ENCODE measurements around the gene PCDHGB1. TPM values are rescaled to one million over a fixed set of nuclear protein-coding genes. Genes with fewer than 3 reads are reported as not detected.
"Not testable (repeated sequence)": the region's sequence is repeated elsewhere in the genome, so short reads cannot be mapped to it uniquely, and the experiment has no call there.

The PCDHGB1 gene
- total and polyA plus RNA-seq, 2 donors, result 0.47 to 5.7 TPM

DNA sequence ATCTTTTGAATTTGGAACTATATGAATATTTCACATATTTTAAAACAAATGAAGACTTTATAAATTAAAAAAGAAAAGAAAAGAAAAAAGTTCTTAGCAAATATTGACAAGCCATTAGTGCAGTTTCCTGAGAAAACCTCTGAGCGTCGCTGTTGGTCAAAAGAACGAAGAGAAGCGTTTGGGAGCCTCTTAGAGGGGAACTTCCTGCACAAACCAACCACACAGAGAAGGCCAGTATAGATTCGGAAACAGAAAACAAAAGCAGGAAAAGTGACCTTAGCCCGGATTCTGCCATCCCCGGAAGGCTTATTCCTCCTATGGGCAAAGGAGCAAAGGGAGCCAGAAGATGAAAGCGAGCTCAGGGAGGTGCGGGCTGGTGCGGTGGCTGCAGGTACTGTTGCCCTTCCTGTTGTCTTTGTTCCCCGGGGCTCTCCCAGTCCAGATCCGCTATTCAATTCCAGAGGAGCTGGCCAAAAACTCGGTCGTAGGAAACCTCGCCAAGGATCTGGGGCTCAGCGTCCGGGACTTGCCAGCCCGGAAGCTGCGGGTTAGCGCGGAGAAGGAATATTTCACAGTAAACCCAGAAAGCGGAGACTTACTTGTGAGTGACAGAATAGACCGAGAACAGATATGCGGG is 10.0 kb downstream of the PCDHGB1 start, which contains the start of gene PCDHGB2:
TSS of gene PCDHGB2 (plus strand) at position 205 of the 637 bp plus-strand sequence. CDS start at position 347, 142 bp downstream.
- peak within 1 kb of the TSS; percentile 1 for H3K4me3 ChIP-seq (ENCODE audit: low read depth, low read length)
- WGBS, result 19% methylated on average over 24 of the region's 24 CpGs
- DNase-seq (ENCODE audit: extremely low spot score), result no peak
- H3K4me1 ChIP-seq (ENCODE audit: insufficient read depth), result no peaks in the 10 kb centered on the region
- H3K27ac ChIP-seq (ENCODE audit: low read depth), result no peak within 1 kb of the TSS
- H3K36me3 ChIP-seq (ENCODE audit: insufficient read depth), result no peaks in the 10 kb centered on the region

DNA sequence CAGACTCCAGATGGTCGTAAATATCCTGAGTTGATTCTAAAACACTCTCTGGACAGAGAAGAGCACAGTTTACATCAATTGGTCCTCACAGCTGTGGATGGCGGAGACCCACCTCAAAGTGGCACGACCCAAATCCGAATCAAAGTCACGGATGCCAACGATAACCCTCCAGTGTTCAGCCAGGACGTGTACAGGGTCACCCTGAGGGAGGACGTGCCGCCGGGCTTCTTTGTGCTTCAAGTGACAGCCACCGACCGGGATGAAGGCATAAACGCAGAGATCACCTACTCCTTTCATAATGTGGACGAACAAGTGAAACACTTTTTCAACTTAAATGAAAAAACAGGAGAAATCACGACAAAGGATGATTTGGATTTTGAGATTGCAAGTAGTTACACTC is 10.8 kb downstream of the PCDHGB1 start:
- no peaks in the 10 kb centered on the region for H3K36me3 ChIP-seq (ENCODE audit: insufficient read depth)
- no peak overlapping the region for H3K4me3 ChIP-seq (ENCODE audit: low read depth, low read length)
- H3K4me1 ChIP-seq (ENCODE audit: insufficient read depth), result no peaks in the 10 kb centered on the region
- no peak overlapping the region for H3K27ac ChIP-seq (ENCODE audit: low read depth)
- WGBS, result 32% methylated on average over 15 of the region's 15 CpGs
- DNase-seq (ENCODE audit: extremely low spot score), result no peak

DNA sequence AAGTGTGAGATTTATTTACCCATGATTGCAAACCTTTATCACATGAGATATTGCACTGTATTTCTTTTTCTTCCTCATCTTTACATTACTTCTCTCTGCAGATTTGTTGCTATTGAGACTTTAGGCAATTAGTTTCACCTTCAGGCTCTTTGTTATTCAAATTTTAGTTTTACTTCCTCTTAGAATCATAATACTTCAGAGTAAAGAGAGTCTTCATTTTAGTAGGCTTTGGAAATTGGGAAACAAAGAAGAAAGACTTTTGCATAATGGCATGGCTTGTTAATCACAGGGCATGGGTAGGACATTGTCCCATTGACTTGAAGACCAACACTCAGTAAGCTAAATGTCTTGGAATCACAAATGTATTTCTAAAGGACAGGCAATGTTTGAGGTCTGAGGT is 12.8 kb downstream of the PCDHGB1 start:
- no peak overlapping the region for H3K27ac ChIP-seq (ENCODE audit: low read depth)
- no peaks in the 10 kb centered on the region for H3K4me1 ChIP-seq (ENCODE audit: insufficient read depth)
- H3K4me3 ChIP-seq (ENCODE audit: low read depth, low read length), result no peak overlapping the region
- H3K36me3 ChIP-seq (ENCODE audit: insufficient read depth), result no peaks in the 10 kb centered on the region
- DNase-seq (ENCODE audit: extremely low spot score), result no peak

DNA sequence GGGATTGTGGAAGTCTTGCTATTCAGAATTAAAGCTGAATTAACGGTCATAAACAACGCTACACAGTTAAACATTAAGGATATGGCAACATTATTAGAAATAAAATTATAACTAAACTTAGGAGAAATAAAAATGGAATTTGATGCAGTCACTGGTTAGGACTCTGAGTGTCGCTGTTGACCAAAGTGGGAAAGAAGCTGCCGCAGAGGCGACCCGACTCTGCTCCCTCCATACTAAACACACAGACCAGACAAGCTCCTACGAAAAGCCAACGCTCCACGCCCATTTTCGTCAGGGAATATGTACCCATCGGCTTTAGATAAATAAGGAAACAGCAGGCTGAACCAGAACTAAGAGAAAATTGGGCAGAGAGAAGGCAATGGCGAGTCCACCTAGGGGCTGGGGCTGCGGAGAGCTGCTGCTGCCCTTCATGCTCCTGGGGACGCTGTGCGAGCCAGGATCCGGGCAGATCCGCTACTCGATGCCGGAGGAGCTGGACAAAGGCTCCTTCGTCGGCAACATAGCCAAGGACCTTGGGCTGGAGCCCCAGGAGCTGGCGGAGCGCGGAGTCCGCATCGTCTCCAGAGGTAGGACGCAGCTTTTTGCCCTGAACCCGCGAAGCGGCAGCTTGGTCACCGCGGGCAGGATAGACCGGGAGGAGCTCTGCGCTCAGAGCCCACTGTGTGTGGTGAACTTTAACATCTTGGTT is 14.2 kb downstream of the PCDHGB1 start, which contains the start of gene PCDHGA5:
TSS of gene PCDHGA5 (plus strand) at position 211 of the 709 bp plus-strand sequence. CDS start at position 380, 169 bp downstream.
- H3K4me3 ChIP-seq (ENCODE audit: low read depth, low read length), result peak within 1 kb of the TSS; percentile 2
- H3K27ac ChIP-seq (ENCODE audit: low read depth), result no peak within 1 kb of the TSS
- no peaks in the 10 kb centered on the region for H3K4me1 ChIP-seq (ENCODE audit: insufficient read depth)
- no peak for DNase-seq (ENCODE audit: extremely low spot score)
- WGBS, result 15% methylated on average over 34 of the region's 34 CpGs
- no peaks in the 10 kb centered on the region for H3K36me3 ChIP-seq (ENCODE audit: insufficient read depth)

DNA sequence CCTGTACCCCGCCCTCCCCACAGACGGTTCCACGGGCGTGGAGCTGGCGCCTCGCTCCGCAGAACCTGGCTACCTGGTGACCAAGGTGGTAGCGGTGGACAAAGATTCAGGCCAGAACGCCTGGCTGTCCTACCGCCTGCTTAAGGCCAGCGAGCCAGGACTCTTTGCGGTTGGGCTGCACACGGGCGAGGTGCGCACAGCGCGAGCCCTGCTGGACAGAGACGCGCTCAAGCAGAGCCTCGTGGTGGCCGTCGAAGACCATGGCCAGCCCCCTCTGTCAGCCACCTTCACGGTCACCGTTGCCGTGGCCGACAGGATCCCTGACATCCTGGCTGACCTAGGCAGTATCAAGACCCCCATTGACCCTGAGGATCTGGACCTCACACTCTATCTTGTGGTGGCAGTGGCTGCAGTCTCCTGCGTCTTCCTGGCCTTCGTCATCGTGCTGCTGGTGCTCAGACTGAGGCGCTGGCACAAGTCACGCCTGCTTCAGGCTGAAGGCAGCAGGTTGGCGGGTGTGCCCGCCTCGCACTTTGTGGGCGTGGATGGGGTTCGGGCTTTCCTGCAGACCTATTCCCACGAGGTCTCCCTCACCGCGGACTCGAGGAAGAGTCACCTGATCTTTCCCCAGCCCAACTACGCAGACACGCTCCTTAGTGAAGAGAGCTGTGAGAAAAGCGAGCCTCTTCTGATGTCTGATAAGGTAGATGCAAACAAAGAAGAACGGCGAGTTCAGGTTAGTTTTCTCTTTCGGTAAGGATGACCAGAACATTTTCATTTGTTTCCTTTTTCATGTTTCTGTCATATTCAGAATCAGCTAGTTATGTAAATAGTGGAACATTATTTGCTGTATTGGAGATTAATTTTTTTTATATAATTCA is 16.4 kb downstream of the PCDHGB1 start:
- Histone ChIP-seq H3K27ac (ENCODE audit: low read depth) (no peak overlapping the region), H3K36me3 (ENCODE audit: insufficient read depth) (no peaks in the 10 kb centered on the region), H3K4me1 (ENCODE audit: insufficient read depth) (no peaks in the 10 kb centered on the region), H3K4me3 (ENCODE audit: low read depth, low read length) (no peak overlapping the region)
- no peak for DNase-seq (ENCODE audit: extremely low spot score)
- 35% methylated on average over 46 of the region's 46 CpGs for WGBS

DNA sequence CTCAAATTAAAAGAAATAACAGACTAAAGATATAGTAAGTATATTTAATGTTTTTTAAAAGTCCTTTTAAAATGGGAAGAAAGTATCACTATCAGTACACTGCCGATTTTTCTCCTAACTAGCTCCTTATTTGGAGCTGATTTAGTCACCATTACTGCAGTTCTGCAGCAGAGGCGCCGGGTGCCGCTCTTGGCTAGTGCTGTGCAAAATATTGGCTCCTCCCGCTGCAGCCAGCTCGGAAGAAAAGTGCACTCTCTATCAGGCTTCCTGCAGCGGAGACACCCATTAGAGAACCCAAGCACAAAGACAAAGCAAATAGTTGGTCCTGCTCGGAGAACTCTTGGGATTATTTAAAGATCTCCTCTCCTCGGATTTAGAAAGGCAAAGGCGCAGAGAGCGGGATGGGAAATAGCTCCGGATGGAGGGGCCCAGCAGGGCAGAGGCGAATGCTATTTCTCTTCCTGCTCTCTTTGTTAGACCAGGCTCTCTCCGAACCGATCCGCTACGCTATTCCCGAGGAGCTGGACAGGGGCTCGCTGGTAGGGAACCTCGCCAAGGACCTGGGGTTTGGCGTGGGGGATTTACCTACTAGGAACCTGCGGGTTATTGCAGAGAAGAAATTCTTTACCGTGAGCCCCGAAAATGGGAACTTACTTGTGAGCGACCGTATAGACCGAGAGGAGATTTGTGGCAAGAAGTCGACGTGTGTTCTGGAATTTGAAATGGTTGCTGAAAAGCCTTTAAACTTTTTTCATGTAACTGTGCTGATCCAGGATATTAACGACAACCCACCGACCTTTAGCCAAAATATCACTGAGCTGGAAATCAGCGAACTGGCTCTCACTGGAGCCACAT is 20.3 kb downstream of the PCDHGB1 start, which contains the start of gene PCDHGB3:
TSS of gene PCDHGB3 (plus strand) at position 249 of the 855 bp plus-strand sequence. CDS start at position 402, 153 bp downstream.
- H3K4me3 ChIP-seq (ENCODE audit: low read depth, low read length), result no peak within 1 kb of the TSS
- H3K27ac ChIP-seq (ENCODE audit: low read depth), result no peak within 1 kb of the TSS
- no peaks in the 10 kb centered on the region for H3K4me1 ChIP-seq (ENCODE audit: insufficient read depth)
- no peak for DNase-seq (ENCODE audit: extremely low spot score)
- 17% methylated on average over 32 of the region's 32 CpGs for WGBS
- no peaks in the 10 kb centered on the region for H3K36me3 ChIP-seq (ENCODE audit: insufficient read depth)

DNA sequence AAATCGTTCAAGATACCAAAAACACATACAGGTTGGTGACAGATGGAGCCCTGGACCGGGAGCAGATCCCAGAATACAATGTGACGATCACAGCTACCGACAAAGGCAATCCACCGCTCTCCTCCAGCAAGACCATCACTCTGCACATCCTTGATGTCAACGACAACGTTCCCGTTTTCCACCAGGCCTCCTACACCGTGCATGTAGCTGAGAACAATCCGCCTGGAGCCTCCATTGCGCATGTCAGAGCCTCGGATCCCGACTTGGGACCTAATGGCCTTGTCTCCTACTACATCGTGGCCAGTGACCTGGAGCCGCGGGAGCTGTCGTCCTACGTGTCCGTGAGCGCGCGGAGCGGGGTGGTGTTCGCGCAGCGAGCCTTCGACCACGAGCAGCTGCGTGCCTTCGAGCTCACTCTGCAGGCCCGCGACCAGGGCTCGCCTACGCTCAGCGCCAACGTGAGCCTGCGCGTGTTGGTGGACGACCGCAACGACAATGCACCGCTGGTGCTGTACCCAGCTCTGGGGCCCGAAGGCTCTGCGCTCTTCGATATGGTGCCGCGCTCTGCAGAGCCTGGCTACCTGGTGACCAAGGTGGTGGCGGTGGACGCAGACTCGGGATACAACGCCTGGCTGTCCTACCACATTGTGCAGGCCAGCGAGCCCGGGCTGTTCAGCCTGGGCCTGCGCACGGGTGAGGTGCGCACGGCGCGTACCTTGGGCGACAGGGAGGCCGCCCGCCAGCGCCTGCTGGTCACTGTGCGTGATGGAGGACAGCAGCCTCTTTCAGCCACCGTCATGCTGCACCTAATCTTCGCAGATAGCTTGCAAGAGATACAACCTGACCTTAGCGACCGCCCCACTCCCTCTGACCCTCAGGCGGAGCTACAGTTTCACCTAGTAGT is 21.9 kb downstream of the PCDHGB1 start:
- Histone ChIP-seq H3K4me1 (ENCODE audit: insufficient read depth) (no peaks in the 10 kb centered on the region), H3K4me3 (ENCODE audit: low read depth, low read length) (no peak overlapping the region), H3K36me3 (ENCODE audit: insufficient read depth) (no peaks in the 10 kb centered on the region), H3K27ac (ENCODE audit: low read depth) (no peak overlapping the region)
- no peak for DNase-seq (ENCODE audit: extremely low spot score)
- WGBS, result 32% methylated on average over 69 of the region's 69 CpGs

DNA sequence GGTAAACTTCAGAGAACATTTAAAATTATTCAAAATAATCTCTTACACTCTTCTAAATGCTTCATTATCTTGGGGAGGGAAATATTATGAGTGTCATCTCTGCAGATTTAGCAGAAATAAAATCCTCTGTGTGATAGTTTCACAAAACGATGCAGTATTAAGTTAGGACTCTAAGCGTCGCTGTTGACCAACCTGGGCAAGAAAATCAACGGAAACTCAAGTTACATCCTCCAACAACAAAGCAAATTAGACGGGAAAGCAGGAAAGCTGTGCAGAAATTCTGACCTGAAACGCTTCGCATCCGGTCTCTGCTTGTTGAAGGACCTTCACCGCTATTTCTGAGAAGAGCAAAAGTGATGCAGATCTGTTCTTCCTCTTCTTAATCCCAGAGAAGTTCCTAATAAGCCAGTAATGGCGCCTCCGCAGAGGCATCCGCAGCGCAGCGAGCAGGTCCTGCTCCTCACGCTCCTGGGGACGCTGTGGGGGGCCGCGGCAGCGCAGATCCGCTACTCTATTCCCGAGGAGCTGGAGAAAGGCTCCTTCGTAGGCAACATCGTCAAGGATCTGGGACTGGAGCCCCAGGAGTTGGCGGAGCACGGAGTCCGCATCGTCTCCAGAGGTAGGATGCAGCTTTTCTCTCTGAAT is 23.9 kb downstream of the PCDHGB1 start, which contains the start of gene PCDHGA6:
TSS of gene PCDHGA6 (plus strand) at position 219 of the 645 bp plus-strand sequence. CDS start at position 412, 193 bp downstream.
- Histone ChIP-seq H3K4me3 (ENCODE audit: low read depth, low read length) (no peak within 1 kb of the TSS), H3K27ac (ENCODE audit: low read depth) (no peak within 1 kb of the TSS), H3K36me3 (ENCODE audit: insufficient read depth) (peaks cover 1% of the 10 kb centered on the region), H3K4me1 (ENCODE audit: insufficient read depth) (no peaks in the 10 kb centered on the region)
- 11% methylated on average over 27 of the region's 27 CpGs for whole genome bisulfite sequencing
- no peak for DNase-seq (ENCODE audit: extremely low spot score)

DNA sequence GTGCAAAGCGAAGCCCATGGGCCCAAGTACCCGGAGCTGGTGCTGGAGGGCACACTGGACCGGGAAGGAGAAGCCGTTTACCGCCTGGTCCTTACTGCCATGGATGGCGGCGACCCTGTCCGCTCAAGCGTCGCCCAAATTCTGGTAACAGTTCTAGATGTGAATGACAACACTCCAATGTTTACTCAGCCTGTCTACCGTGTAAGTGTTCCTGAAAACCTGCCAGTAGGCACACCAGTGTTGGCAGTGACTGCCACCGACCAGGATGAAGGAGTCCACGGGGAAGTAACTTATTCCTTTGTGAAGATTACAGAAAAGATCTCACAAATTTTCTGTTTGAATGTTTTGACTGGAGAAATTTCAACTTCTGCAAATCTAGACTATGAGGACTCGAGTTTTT is 24.7 kb downstream of the PCDHGB1 start:
- Histone ChIP-seq H3K36me3 (ENCODE audit: insufficient read depth) (peaks cover 1% of the 10 kb centered on the region), H3K4me3 (ENCODE audit: low read depth, low read length) (no peak overlapping the region), H3K27ac (ENCODE audit: low read depth) (no peak overlapping the region), H3K4me1 (ENCODE audit: insufficient read depth) (no peaks in the 10 kb centered on the region)
- 59% methylated on average over 14 of the region's 14 CpGs for WGBS
- no peak for DNase-seq (ENCODE audit: extremely low spot score)

DNA sequence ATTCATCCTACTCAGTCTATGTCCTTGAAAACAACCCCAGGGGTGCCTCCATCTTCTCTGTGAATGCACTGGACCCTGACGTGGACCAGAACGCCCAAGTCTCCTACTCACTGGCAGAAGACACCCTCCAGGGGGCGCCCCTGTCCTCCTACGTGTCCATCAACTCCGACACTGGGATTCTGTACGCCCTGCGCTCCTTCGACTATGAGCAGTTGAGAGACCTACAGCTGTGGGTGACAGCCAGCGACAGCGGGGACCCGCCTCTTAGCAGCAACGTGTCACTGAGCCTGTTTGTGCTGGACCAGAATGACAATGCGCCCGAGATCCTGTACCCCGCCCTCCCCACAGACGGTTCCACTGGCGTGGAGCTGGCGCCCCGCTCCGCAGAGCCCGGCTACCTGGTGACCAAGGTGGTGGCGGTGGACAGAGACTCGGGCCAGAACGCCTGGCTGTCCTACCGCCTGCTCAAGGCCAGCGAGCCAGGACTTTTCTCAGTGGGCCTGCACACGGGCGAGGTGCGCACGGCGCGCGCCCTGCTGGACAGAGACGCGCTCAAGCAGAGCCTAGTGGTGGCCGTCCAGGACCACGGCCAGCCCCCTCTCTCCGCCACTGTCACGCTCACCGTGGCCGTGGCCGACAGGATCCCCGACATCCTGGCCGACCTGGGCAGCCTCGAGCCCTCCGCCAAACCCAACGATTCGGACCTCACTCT is 25.7 kb downstream of the PCDHGB1 start:
- H3K4me3 ChIP-seq (ENCODE audit: low read depth, low read length); H3K36me3 ChIP-seq (ENCODE audit: insufficient read depth); DNase-seq (ENCODE audit: extremely low spot score); H3K27ac ChIP-seq (ENCODE audit: low read depth); H3K4me1 ChIP-seq (ENCODE audit: insufficient read depth): not testable (repeated sequence)
- WGBS, result 49% methylated on average over 43 of the region's 48 CpGs
